AG04449 (cell line): ENCODE data around the gene MYBPC3.
A peak's percentile ranks its signal among the peaks of the same experiment; 100 is the strongest.

Source experiments
- CTCF ChIA-PET: fragments of 350-600 bp; formaldehyde crosslinking; extraction: SDS; loops from one replicate; lab custom pipeline; 2021; ENCODE audit warnings: antibody characterized with exemption; lab: Yijun Ruan, JAX
- POLR2A ChIA-PET: fragments of 400-600, 350-600 bp; formaldehyde crosslinking; extraction: SDS; loops from one replicate; lab custom pipeline; 2020; ENCODE audit warnings: antibody characterized with exemption, inconsistent platforms; lab: Yijun Ruan, JAX
- DNase-seq: peaks from one replicate; pipeline ENCODE4 v3.0.0-alpha.2; 2010; ENCODE audit warnings: low read depth, low spot score
- H3K4me3 ChIP-seq: 2 replicates; pipeline ENCODE4 v1.5.1; 2011; ENCODE audit warnings: low read depth, mild to moderate bottlenecking, control low read depth, low read length
- CTCF ChIP-seq: IDR thresholded peaks from one replicate; pipeline ENCODE4 v1.5.1; 2011; ENCODE audit warnings: mild to moderate bottlenecking, moderate library complexity, low read length, control low read depth, inconsistent platforms; ENCODE audit not compliant: insufficient read depth; ENCODE audit errors: missing control alignments

MYBPC3 gene

GRCh38 chr11:47376107-47376524 lies 23.6 kb upstream of the MYBPC3 start:
- no peak for DNase-seq
- ChIA-PET POLR2A (no interaction called here), CTCF (no interaction called here)
- H3K4me3 ChIP-seq, result no peak overlapping the region
- TF ChIP-seq CTCF, result no peak

GRCh38 chr11:47375546-47376085 lies 23.1 kb upstream of the MYBPC3 start:
- TF ChIP-seq CTCF, result no peak
- H3K4me3 ChIP-seq, result no peak overlapping the region
- ChIA-PET CTCF (interaction anchor here (1.4 to 7.3 kb wide), 6 partner anchors 11 to 211 kb away, joined by 3 to 123 read pairs (median 51); partner anchors contain the start of genes FAM180B, RAPSN and SLC39A13), POLR2A (no interaction called here)
- no peak for DNase-seq

- CTCF ChIA-PET, result interaction anchor here (0.9 to 7.3 kb wide), 20 partner anchors 11 to 231 kb away, joined by 3 to 123 read pairs (median 10); partner anchors contain the start of genes FAM180B, RAPSN and SLC39A13
- no peak for DNase-seq
- POLR2A ChIA-PET, result no interaction called here
- TF ChIP-seq CTCF, result no peak
- H3K4me3 ChIP-seq, result no peak overlapping the region
Observed at GRCh38 chr11:47375020-47375419, 22.5 kb upstream of the MYBPC3 start.

- ChIA-PET POLR2A (no interaction called here), CTCF (interaction anchor here (0.7 to 7.3 kb wide), 46 partner anchors 8 to 249 kb away, joined by 3 to 123 read pairs (median 6); partner anchors contain the start of genes ACP2, FAM180B, PSMC3 and RAPSN)
- no peak overlapping the region for H3K4me3 ChIP-seq
- no peak for DNase-seq
- TF ChIP-seq CTCF, result no peak
Observed at GRCh38 chr11:47374720-47375019, 22.2 kb upstream of the MYBPC3 start.

GRCh38 chr11:47373876-47374719 lies 21.6 kb upstream of the MYBPC3 start:
- TF ChIP-seq CTCF, result peak; percentile 98
- no peak for DNase-seq
- CTCF ChIA-PET, result interaction anchor here (0.6 to 7.3 kb wide), 55 partner anchors 9 to 479 kb away, joined by 3 to 123 read pairs (median 5); partner anchors contain the start of genes ACP2, FAM180B, PSMC3 and RAPSN
- POLR2A ChIA-PET, result interaction anchor here (0.8 kb wide), 1 partner anchor 25 kb away, joined by 3 read pairs; no protein-coding TSS in a partner anchor
- no peak overlapping the region for H3K4me3 ChIP-seq

GRCh38 chr11:47372422-47372821 lies 19.9 kb upstream of the MYBPC3 start:
- ChIA-PET POLR2A (no interaction called here), CTCF (interaction anchor here (0.9 to 7.3 kb wide), 13 partner anchors 8 to 206 kb away, joined by 3 to 123 read pairs (median 25); partner anchors contain the start of genes RAPSN and SLC39A13)
- no peak for DNase-seq
- TF ChIP-seq CTCF, result no peak
- no peak overlapping the region for H3K4me3 ChIP-seq
